GM23338 (cell line): ENCODE data around the gene HAP1. TPM values are rescaled to one million over a fixed set of nuclear protein-coding genes. Genes with fewer than 3 reads are reported as not detected.

Experiments used
- ATAC-seq: fragments of 200-7000 bp; cut with Tn5 transposase; 3 replicates; pipeline ENCODE4 v1.9.1; 2020
- DNase-seq: peaks from one replicate; pipeline ENCODE4 v3.0.0-alpha.2; 2015; ENCODE audit warnings: low spot score
- H2AFZ ChIP-seq: fragments of 200-600 bp; sonication (generic); 2 replicates; pipeline ENCODE4 v1.8.0; 2016; ENCODE audit warnings: antibody characterized with exemption, mild to moderate bottlenecking, moderate library complexity
- H3F3A ChIP-seq: fragments of 200-600 bp; sonication (generic); replicated peaks from 2 replicates; pipeline ENCODE4 v1.8.0; 2017; ENCODE audit warnings: antibody characterized with exemption, mixed run types, low read depth
- H3K27ac ChIP-seq: fragments of 200-600 bp; sonication (generic); 2 replicates; pipeline ENCODE4 v1.6.1; 2016; ENCODE audit warnings: low read depth
- H3K27me3 ChIP-seq: fragments of 200-600 bp; sonication (generic); 2 replicates; pipeline ENCODE4 v1.8.0; 2016; ENCODE audit warnings: mild to moderate bottlenecking, mixed run types, moderate library complexity; ENCODE audit not compliant: insufficient read depth
- H3K36me3 ChIP-seq: fragments of 200-600 bp; sonication (generic); 2 replicates; pipeline ENCODE4 v1.8.0; 2016; ENCODE audit warnings: mild to moderate bottlenecking; ENCODE audit not compliant: insufficient read depth
- H3K4me1 ChIP-seq: fragments of 200-600 bp; sonication (generic); 2 replicates; pipeline ENCODE4 v1.8.0; 2016; ENCODE audit warnings: mild to moderate bottlenecking, moderate library complexity; ENCODE audit not compliant: insufficient read depth
- H3K4me2 ChIP-seq: fragments of 200-600 bp; sonication (generic); 2 replicates; pipeline ENCODE4 v1.7.1; 2017; ENCODE audit warnings: mixed run types
- H3K4me3 ChIP-seq: fragments of 200-600 bp; sonication (generic); 2 replicates; pipeline ENCODE4 v1.6.1; 2016; ENCODE audit warnings: mixed run types
- H3K79me2 ChIP-seq: fragments of 200-600 bp; sonication (generic); replicated peaks from 2 replicates; pipeline ENCODE4 v1.8.0; 2017; ENCODE audit warnings: mild to moderate bottlenecking; ENCODE audit not compliant: insufficient read depth
- H3K9me2 ChIP-seq: fragments of 200-600 bp; sonication (generic); 2 replicates; pipeline ENCODE4 v1.8.0; 2017; ENCODE audit not compliant: insufficient read depth
- H4K20me1 ChIP-seq: fragments of 200-600 bp; sonication (generic); replicated peaks from 2 replicates; pipeline ENCODE4 v1.8.0; 2017; ENCODE audit warnings: mild to moderate bottlenecking; ENCODE audit not compliant: insufficient read depth
- H3K27ac Mint-ChIP-seq: 2 replicates; pipeline ENCODE4 v1.8.0; 2020; ENCODE audit warnings: inconsistent platforms, mild to moderate bottlenecking, moderate library complexity, mixed read lengths
- H3K27me3 Mint-ChIP-seq: 3 replicates; pipeline ENCODE4 v1.8.0; 2022; ENCODE audit warnings: low read depth, mild to moderate bottlenecking, moderate library complexity, mixed read lengths, inconsistent platforms; ENCODE audit not compliant: insufficient read depth, poor library complexity
- H3K36me3 Mint-ChIP-seq: 3 replicates; pipeline ENCODE4 v1.8.0; 2021; ENCODE audit warnings: low read depth, mild to moderate bottlenecking, inconsistent platforms, moderate library complexity, mixed read lengths
- H3K4me1 Mint-ChIP-seq: 3 replicates; pipeline ENCODE4 v1.8.0; 2020; ENCODE audit warnings: mild to moderate bottlenecking, inconsistent platforms, mixed read lengths
- H3K4me3 Mint-ChIP-seq: 3 replicates; pipeline ENCODE4 v1.8.0; 2021; ENCODE audit warnings: moderate library complexity, mild to moderate bottlenecking, inconsistent platforms, mixed read lengths
- H3K9me3 Mint-ChIP-seq: 3 replicates; pipeline ENCODE4 v1.8.0; 2020; ENCODE audit warnings: moderate library complexity, mild to moderate bottlenecking, inconsistent platforms, mixed read lengths
- CREB1 ChIP-seq: fragments of 250-450 bp; sonication (Bioruptor Pico); IDR thresholded peaks from 2 replicates; pipeline ENCODE4 v1.5.0; 2020; ENCODE audit warnings: low read depth, mild to moderate bottlenecking, moderate library complexity
- EZH2 ChIP-seq: fragments of 200-600 bp; sonication (generic); IDR thresholded peaks from one replicate; pipeline ENCODE4 v1.8.0; 2017; ENCODE audit warnings: antibody characterized with exemption, mild to moderate bottlenecking, low read depth; ENCODE audit not compliant: unreplicated experiment
- EZH2phosphoT487 ChIP-seq: fragments of 200-600 bp; sonication (generic); IDR thresholded peaks from one replicate; pipeline ENCODE4 v1.8.1; 2018; ENCODE audit warnings: antibody characterized with exemption; ENCODE audit not compliant: unreplicated experiment
- JUNB ChIP-seq: IDR thresholded peaks from one replicate; pipeline ENCODE4 v1.6.1; 2016; ENCODE audit warnings: antibody characterized with exemption; ENCODE audit not compliant: unreplicated experiment
- POLR2AphosphoS5 ChIP-seq: IDR thresholded peaks from 2 replicates; pipeline ENCODE4 v1.6.1; 2016; ENCODE audit warnings: antibody characterized with exemption, low read depth
- REST ChIP-seq: IDR thresholded peaks from one replicate; pipeline ENCODE4 v1.6.1; 2018; ENCODE audit warnings: antibody characterized with exemption; ENCODE audit not compliant: unreplicated experiment
- STAT1 ChIP-seq: IDR thresholded peaks from one replicate; pipeline ENCODE4 v1.6.1; 2016; ENCODE audit warnings: antibody characterized with exemption; ENCODE audit not compliant: unreplicated experiment
- ZNF114 ChIP-seq: fragments of 250-450 bp; sonication (Bioruptor Pico); IDR thresholded peaks from 2 replicates; pipeline ENCODE4 v1.5.0; 2020; ENCODE audit warnings: mild to moderate bottlenecking, moderate library complexity
- ZNF331 ChIP-seq: fragments of 250-450 bp; sonication (Bioruptor Pico); IDR thresholded peaks from 2 replicates; pipeline ENCODE4 v1.5.0; 2020; ENCODE audit warnings: low read depth, mild to moderate bottlenecking, moderate library complexity
- polyA plus RNA-seq: library from polyadenylated mRNA; unstranded; fragments of >200 nt; fragmentation: Nextera tagmentation; extraction: Ambion mirVana; gene quantifications from 2 replicates; pipeline ENCODE4 v1.2.1, GENCODE V29; 2016
- total RNA-seq: library from RNA; depleted of rRNA; stranded (reverse); fragments of >200 nt; shearing (Covaris generic); gene quantifications from 2 replicates; pipeline ENCODE4 v1.2.3, GENCODE V29; 2014
- TF ChIP-seq, protein P1 (sequence below), 2 experiments: fragments of 200-600 bp in 1 of 2; sonication (generic) in 1 of 2; conservative IDR thresholded peaks; 2 replicates each; pipeline versions ENCODE4 v1.5.1 to v1.6.1; 2016 to 2017; ENCODE audit warnings: antibody characterized with exemption in 2 of 2, low read depth in 2 of 2, mild to moderate bottlenecking in 2 of 2, moderate library complexity in 1 of 2
- TF ChIP-seq, protein P2 (sequence below): IDR thresholded peaks from 2 replicates; pipeline ENCODE4 v1.6.1; 2016; ENCODE audit warnings: antibody characterized with exemption

HAP1 gene
- total and polyA plus RNA-seq, 2 experiments from 2014 or later = 1.6 to 2.2 TPM

GRCh38 chr17:41678907-41679739 lies 55.3 kb downstream of the HAP1 start:
- Mint-ChIP-seq H3K36me3 (peaks cover 20% of the 10 kb centered on the region), H3K4me3 (no peak overlapping the region; the same call in 2 of the 3 replicates), H3K27ac (no peak overlapping the region), H3K9me3 (peaks cover 25% of the 10 kb centered on the region), H3K4me1 (peaks cover 43% of the 10 kb centered on the region), H3K27me3 (peaks cover 19% of the 10 kb centered on the region)
- no peak overlapping the region for H3K4me2 ChIP-seq
- no peaks in the 10 kb centered on the region for H3K27me3 ChIP-seq
- no peak for ATAC-seq
- TF ChIP-seq, protein P1, sequence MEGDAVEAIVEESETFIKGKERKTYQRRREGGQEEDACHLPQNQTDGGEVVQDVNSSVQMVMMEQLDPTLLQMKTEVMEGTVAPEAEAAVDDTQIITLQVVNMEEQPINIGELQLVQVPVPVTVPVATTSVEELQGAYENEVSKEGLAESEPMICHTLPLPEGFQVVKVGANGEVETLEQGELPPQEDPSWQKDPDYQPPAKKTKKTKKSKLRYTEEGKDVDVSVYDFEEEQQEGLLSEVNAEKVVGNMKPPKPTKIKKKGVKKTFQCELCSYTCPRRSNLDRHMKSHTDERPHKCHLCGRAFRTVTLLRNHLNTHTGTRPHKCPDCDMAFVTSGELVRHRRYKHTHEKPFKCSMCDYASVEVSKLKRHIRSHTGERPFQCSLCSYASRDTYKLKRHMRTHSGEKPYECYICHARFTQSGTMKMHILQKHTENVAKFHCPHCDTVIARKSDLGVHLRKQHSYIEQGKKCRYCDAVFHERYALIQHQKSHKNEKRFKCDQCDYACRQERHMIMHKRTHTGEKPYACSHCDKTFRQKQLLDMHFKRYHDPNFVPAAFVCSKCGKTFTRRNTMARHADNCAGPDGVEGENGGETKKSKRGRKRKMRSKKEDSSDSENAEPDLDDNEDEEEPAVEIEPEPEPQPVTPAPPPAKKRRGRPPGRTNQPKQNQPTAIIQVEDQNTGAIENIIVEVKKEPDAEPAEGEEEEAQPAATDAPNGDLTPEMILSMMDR (conservative IDR thresholded peaks at IDR 0.05; ENCODE audit: low read depth in 2 of 2) = peak; percentile 25 to 55; a peak in 3 of 4 replicates
- TF ChIP-seq ZNF331 (no peak), STAT1 (no peak)
- H3K36me3 ChIP-seq = no peaks in the 10 kb centered on the region
- H3K4me3 ChIP-seq = no peak overlapping the region
- H3K27ac ChIP-seq = peak overlapping the region; percentile 76
- H2AFZ ChIP-seq = no peak overlapping the region
- DNase-seq = no peak
- H3K9me2 ChIP-seq = no peaks in the 10 kb centered on the region
- H3F3A ChIP-seq = no peaks in the 10 kb centered on the region
- H3K4me1 ChIP-seq = peaks cover 25% of the 10 kb centered on the region
- H4K20me1 ChIP-seq = no peaks in the 10 kb centered on the region
- no peaks in the 10 kb centered on the region for H3K79me2 ChIP-seq

DNA sequence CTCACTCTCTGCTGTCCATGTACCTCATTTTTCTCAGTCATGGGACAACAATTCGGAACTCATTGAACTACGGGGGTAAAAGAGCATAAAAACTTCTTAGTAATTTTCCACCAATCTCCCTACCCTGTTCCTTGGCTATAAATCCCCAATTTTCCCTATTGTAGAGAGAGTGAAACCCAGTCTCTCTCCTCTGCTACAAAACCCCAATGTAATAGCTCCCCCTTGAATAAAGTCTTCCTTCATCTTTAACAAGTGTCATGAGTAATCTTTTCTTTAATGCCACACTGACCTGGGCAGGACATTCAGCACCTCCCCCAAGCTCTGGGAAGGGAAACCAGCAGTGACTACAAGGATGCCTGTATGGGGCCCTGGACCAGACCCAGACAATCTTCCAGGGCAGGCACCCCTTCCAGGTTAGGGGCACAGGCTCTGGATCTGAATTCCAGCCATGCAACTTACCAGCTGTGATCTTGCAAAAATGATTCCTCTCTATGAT lies 56.0 kb downstream of the HAP1 start:
- H3K9me3 Mint-ChIP-seq = peaks cover 25% of the 10 kb centered on the region
- ATAC-seq = no peak
- no peak for DNase-seq
- Histone ChIP-seq H3F3A (no peaks in the 10 kb centered on the region), H3K79me2 (no peaks in the 10 kb centered on the region), H3K4me2 (no peak overlapping the region), H2AFZ (no peak overlapping the region), H3K4me3 (no peak overlapping the region), H3K27me3 (no peaks in the 10 kb centered on the region), H3K36me3 (no peaks in the 10 kb centered on the region), H4K20me1 (no peaks in the 10 kb centered on the region), H3K27ac (peak overlapping the region; percentile 76), H3K4me1 (peaks cover 25% of the 10 kb centered on the region), H3K9me2 (no peaks in the 10 kb centered on the region)
- peaks cover 17% of the 10 kb centered on the region for H3K27me3 Mint-ChIP-seq
- no peak overlapping the region for H3K27ac Mint-ChIP-seq
- H3K36me3 Mint-ChIP-seq = peaks cover 20% of the 10 kb centered on the region
- no peak overlapping the region; the same call in 2 of the 3 replicates for H3K4me3 Mint-ChIP-seq
- peaks cover 36% of the 10 kb centered on the region for H3K4me1 Mint-ChIP-seq
- TF ChIP-seq POLR2AphosphoS5 (no peak), EZH2phosphoT487 (no peak), JUNB (no peak), EZH2 (no peak), ZNF331 (no peak), ZNF114 (CRISPR knock-in tag) (no peak), CREB1 (CRISPR knock-in tag) (no peak), REST (no peak)
- TF ChIP-seq, protein P2, sequence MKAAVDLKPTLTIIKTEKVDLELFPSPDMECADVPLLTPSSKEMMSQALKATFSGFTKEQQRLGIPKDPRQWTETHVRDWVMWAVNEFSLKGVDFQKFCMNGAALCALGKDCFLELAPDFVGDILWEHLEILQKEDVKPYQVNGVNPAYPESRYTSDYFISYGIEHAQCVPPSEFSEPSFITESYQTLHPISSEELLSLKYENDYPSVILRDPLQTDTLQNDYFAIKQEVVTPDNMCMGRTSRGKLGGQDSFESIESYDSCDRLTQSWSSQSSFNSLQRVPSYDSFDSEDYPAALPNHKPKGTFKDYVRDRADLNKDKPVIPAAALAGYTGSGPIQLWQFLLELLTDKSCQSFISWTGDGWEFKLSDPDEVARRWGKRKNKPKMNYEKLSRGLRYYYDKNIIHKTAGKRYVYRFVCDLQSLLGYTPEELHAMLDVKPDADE = no peak
- TF ChIP-seq, protein P1 (conservative IDR thresholded peaks at IDR 0.05; ENCODE audit: low read depth in 2 of 2) = no peak
